GM10266 (cell line): ENCODE data around the gene SLC18A2.

Experiments used
- DNase-seq: peaks from one replicate; pipeline ENCODE4 v3.0.0; 2012; ENCODE audit errors: extremely low spot score
- TF ChIP-seq, protein P1 (sequence below): IDR thresholded peaks from 2 replicates; pipeline ENCODE4 v1.5.1; 2012; ENCODE audit warnings: mild to moderate bottlenecking, low read depth; ENCODE audit not compliant: control insufficient read depth, insufficient read depth; ENCODE audit errors: missing control alignments

SLC18A2 gene

DNA sequence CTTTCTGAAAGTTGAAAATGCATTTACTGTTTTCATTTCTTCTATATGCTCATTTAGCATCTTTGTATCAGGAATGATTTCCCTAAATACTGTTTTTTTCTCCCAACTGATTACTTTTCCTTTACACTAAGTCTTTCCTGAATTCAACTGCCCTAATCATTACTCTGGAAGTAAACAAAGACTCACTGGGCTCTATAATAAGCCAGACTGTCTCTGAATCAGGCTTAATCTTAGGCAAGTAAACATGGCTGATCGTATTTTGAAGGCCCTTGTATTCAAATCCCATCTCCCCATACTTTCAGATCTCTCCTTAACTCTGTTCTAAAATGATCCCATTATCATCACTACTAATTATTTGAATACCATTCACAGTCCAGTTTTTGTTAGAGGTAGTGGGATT, 72.7 kb downstream of the SLC18A2 start:
- TF ChIP-seq, protein P1, sequence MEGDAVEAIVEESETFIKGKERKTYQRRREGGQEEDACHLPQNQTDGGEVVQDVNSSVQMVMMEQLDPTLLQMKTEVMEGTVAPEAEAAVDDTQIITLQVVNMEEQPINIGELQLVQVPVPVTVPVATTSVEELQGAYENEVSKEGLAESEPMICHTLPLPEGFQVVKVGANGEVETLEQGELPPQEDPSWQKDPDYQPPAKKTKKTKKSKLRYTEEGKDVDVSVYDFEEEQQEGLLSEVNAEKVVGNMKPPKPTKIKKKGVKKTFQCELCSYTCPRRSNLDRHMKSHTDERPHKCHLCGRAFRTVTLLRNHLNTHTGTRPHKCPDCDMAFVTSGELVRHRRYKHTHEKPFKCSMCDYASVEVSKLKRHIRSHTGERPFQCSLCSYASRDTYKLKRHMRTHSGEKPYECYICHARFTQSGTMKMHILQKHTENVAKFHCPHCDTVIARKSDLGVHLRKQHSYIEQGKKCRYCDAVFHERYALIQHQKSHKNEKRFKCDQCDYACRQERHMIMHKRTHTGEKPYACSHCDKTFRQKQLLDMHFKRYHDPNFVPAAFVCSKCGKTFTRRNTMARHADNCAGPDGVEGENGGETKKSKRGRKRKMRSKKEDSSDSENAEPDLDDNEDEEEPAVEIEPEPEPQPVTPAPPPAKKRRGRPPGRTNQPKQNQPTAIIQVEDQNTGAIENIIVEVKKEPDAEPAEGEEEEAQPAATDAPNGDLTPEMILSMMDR, result no peak
- no peak for DNase-seq

DNA sequence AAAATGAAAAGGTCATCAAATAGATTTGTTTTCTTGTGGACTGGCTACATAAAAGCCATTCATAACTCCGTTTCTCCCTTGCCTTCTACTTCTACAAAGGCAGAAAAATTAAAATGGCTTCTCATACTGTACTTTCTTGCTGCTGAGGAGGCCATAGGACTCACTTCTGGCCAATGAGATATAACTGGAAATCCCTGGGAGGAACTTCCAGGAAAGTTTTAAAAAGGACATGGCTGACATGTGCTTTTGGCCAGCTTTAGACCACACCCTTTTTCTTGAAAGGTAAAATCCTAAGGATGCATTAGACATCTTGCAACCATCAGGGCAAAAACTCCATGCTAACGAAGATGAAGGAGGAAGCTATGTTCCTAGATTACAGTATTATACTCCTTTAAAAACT, 75.8 kb downstream of the SLC18A2 start:
- TF ChIP-seq, protein P1, result no peak

DNA sequence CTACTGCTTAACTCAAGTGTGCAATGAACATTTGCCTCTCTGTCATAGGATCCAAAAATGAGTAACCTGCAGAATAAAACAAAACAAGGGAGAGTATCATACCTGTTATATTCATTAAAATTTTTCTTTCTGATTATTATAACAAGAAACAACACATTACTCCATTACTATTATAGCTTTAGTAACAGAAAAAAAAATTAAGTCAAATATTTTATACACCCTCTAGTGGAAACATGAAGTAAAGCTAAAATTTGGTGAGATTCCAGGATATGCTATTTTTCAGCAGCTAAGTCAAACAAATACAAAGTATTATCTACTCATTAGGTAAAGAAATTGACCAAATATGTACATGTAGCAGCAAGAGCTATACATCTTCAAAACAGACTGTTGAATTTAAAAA, 78.0 kb downstream of the SLC18A2 start:
- DNase-seq, result no peak

More for the DNA sequence above, 75.8 kb downstream of the SLC18A2 start:
- DNase-seq, result no peak

DNA sequence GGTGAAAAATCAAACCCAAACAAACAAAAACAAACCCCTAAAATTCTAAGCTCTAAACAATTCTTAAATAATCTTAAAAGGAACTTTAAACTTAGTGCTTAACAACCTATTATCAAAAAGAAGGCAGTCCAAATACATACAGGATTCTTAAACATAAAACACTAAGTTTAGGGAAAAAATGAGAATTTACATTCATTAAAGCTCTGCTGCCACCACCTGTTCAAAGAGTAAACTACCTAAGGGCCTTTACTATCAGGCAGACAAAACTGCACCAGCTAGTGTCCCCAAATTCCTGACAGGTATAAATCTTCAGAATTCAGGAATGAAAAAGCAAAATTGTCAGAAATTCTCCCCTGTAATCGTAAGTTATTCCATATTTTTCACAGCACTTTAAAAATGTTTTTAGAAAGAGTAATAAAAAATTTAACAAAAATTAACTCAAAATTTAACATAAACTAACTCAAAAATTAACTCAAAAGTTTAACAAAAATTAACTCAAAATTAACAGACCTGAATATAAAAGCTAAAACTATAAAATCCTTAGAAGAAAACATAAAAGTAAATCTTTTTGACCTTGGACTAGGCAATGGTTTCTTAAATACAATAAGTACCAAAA, 79.2 kb downstream of the SLC18A2 start:
- TF ChIP-seq, protein P1, result peak; percentile 63
- peak; percentile 6 for DNase-seq

More for the DNA sequence above, 78.0 kb downstream of the SLC18A2 start:
- TF ChIP-seq, protein P1, result no peak

DNA sequence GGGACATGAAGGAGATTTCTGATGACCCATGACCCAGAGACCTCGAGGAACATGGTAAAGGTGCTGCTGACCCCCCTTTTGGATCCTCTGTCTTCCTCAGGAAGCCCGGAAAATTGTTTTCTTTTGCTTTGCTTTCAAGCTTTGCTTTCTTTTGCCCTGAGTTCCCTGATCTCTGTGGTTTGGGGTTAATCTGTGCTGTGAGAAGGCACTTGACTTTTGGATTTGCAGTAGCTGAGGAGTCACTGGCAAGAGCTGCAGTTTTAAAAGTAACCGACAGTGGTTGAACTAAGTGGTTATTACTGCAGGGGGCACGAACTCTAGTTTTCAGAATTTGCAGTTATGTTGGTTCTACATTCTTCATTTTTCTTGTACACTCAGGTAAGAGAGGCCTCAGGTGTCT, 81.3 kb downstream of the SLC18A2 start:
- TF ChIP-seq, protein P1, result no peak
- no peak for DNase-seq

DNA sequence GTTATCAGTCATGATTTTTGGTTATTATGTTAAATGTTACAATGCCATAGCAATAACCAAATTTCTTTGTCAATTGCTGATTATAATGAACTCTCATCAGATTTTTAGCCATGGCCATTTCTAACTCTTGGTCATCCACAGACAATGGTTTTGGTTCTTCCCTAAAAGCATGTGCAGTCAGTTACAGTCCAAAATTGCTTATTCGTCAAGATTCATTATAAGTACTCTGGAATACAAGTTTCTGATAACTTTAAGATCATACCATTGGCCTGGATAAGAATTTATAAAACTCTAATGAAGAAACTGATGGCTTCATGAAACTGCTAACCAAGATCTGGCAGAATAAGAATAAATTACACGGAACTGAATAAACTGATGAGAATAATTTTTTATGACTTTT, 83.5 kb downstream of the SLC18A2 start:
- TF ChIP-seq, protein P1, result no peak
- no peak for DNase-seq

DNA sequence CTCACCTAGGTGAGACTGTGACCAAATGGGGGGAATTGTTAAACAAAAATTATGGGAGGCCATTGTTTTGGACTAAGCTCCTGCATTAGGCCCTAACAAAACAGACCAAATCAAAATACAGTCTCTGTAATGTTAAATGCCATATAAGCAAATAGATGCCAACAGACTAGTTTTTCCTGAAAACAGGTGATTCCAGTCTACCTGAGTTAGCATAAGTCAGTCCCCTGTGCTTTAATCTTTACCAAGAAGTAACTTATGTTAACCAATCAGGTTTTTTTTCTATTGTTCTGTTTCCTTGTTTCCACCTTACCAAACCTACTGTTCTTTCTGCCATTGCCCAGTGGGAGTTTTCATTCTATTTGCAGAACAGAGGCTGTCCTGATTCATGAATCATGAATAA, 86.3 kb downstream of the SLC18A2 start:
- TF ChIP-seq, protein P1, result no peak
- DNase-seq, result no peak
